Peyer's patch (tissue), 4 donors: ENCODE data around the gene TES. TPM values are rescaled to one million over a fixed set of nuclear protein-coding genes. Genes with fewer than 3 reads are reported as not detected.

ENCODE experiments used
- DNase-seq, 3 donors: peaks; one replicate each; pipeline ENCODE4 v3.0.0-alpha.2; 2017 to 2019
- H3K27ac ChIP-seq, 4 donors: fragments of 200-600 bp; sonication (generic); one replicate each; pipeline ENCODE4 v1.5.1; 2016 to 2019
- H3K27me3 ChIP-seq, 2 donors: fragments of 200-600 bp; sonication (generic); one replicate each; pipeline ENCODE4 v1.5.1; 2019
- H3K36me3 ChIP-seq, 3 donors: fragments of 200-600 bp; sonication (generic); one replicate each; pipeline ENCODE4 v1.5.1; 2016 to 2019
- H3K4me1 ChIP-seq, 4 donors: fragments of 200-600 bp; sonication (generic); one replicate each; pipeline ENCODE4 v1.5.1; 2016 to 2019
- H3K4me3 ChIP-seq, 4 donors: fragments of 200-600 bp; sonication (generic); 1 replicate in 3 of 4; 2 replicates in 1 of 4; pipeline ENCODE4 v1.5.1; 2016 to 2019; ENCODE audit warnings: mild to moderate bottlenecking in 1 of 4
- H3K9me3 ChIP-seq, 4 donors: fragments of 200-600 bp; sonication (generic); one replicate each; pipeline ENCODE4 v1.5.1; 2016 to 2019; ENCODE audit warnings: mild to moderate bottlenecking in 1 of 4
- POLR2A ChIP-seq, 2 donors: fragments of 450-650 bp; IDR thresholded peaks; one replicate each; pipeline ENCODE4 v1.5.1; 2017; ENCODE audit warnings: antibody characterized with exemption in 2 of 2, mild to moderate bottlenecking in 2 of 2, moderate library complexity in 2 of 2
- total RNA-seq, 4 donors: library from RNA; depleted of rRNA; stranded (reverse); fragments of >200 nt; gene quantifications; one replicate each; pipeline ENCODE4 v1.1.0, GENCODE V29; 2016
- TF ChIP-seq, protein P1 (sequence below), 6 experiments: fragments of 450-650 bp in 4 of 6; fragments of 200-600 bp in 2 of 6; sonication (generic) in 1 of 6; IDR thresholded peaks; one replicate each; pipeline ENCODE4 v1.5.1; 2017 to 2019; ENCODE audit warnings: antibody characterized with exemption in 6 of 6, mild to moderate bottlenecking in 3 of 6, moderate library complexity in 1 of 6

Gene TES
- total RNA-seq, 4 donors from 2014 or later = 62.7 to 97.4 (median 69.6) TPM

DNA sequence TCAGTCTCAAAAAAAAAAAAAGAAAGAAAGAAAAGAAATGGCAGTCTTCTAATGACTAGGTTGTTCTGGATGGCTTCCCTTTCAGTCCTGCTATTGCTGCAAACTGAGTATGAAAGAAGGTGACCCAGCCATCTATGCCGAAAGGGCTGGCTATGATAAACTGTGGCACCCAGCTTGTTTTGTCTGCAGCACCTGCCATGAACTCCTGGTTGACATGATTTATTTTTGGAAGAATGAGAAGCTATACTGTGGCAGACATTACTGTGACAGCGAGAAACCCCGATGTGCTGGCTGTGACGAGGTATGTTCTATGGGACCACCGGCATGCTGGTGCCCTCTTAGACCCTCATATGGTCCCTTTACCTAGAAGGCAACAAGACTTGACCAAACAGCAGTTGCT, 41.3 kb downstream of the TES start:
- Histone ChIP-seq H3K36me3 (peaks cover 0 to 50% (median 0%) of the 10 kb centered on the region in 3 donors), H3K27me3 (no peaks in the 10 kb centered on the region), H3K9me3 (no peaks in the 10 kb centered on the region), H3K4me1 (no peaks in the 10 kb centered on the region), H3K27ac (no peak overlapping the region), H3K4me3 (no peak overlapping the region)
- DNase-seq = no peak
- no peak for TF ChIP-seq POLR2A (IDR thresholded peaks at IDR 0.05)
- TF ChIP-seq, protein P1, sequence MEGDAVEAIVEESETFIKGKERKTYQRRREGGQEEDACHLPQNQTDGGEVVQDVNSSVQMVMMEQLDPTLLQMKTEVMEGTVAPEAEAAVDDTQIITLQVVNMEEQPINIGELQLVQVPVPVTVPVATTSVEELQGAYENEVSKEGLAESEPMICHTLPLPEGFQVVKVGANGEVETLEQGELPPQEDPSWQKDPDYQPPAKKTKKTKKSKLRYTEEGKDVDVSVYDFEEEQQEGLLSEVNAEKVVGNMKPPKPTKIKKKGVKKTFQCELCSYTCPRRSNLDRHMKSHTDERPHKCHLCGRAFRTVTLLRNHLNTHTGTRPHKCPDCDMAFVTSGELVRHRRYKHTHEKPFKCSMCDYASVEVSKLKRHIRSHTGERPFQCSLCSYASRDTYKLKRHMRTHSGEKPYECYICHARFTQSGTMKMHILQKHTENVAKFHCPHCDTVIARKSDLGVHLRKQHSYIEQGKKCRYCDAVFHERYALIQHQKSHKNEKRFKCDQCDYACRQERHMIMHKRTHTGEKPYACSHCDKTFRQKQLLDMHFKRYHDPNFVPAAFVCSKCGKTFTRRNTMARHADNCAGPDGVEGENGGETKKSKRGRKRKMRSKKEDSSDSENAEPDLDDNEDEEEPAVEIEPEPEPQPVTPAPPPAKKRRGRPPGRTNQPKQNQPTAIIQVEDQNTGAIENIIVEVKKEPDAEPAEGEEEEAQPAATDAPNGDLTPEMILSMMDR (IDR thresholded peaks at IDR 0.05) = no peak

DNA sequence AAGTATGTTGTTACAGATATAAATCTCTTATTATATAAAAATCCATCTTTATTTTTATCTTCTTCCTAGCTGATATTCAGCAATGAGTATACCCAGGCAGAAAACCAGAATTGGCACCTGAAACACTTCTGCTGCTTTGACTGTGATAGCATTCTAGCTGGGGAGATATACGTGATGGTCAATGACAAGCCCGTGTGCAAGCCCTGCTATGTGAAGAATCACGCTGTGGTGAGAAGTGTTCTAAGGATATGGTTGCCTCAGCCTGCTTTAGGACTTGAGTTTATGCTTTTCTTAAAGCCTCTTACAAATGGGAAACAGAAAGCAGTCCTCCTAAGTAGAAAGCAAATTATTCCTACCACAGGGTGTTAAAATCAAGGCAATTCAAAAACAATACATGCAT, 41.9 kb downstream of the TES start:
- Histone ChIP-seq H3K9me3 (no peaks in the 10 kb centered on the region), H3K27ac (no peak overlapping the region), H3K36me3 (peaks cover 0 to 54% (median 0%) of the 10 kb centered on the region in 3 donors), H3K4me1 (no peaks in the 10 kb centered on the region), H3K4me3 (no peak overlapping the region), H3K27me3 (no peaks in the 10 kb centered on the region)
- TF ChIP-seq POLR2A (IDR thresholded peaks at IDR 0.05) = no peak
- TF ChIP-seq, protein P1 (IDR thresholded peaks at IDR 0.05) = no peak
- no peak for DNase-seq

DNA sequence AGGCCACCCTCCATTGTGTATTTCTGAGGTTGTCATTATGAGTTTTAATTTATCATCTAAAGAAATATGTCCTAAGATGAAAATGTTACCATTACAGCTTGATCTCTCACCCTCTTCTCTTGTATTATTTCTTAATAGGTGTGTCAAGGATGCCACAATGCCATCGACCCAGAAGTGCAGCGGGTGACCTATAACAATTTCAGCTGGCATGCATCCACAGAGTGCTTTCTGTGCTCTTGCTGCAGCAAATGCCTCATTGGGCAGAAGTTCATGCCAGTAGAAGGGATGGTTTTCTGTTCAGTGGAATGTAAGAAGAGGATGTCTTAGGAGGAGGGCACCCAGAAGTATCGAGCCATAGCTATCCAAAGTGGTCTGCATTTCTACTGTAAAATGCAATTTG, 46.8 kb downstream of the TES start:
- H3K36me3 ChIP-seq = peaks cover 0 to 27% (median 0%) of the 10 kb centered on the region in 3 donors
- TF ChIP-seq POLR2A (IDR thresholded peaks at IDR 0.05) = no peak
- TF ChIP-seq, protein P1 (IDR thresholded peaks at IDR 0.05) = no peak
- DNase-seq = no peak
- H3K4me1 ChIP-seq = no peaks in the 10 kb centered on the region
- H3K27ac ChIP-seq = no peak overlapping the region
- no peak overlapping the region for H3K4me3 ChIP-seq
- H3K27me3 ChIP-seq = no peaks in the 10 kb centered on the region
- H3K9me3 ChIP-seq = no peaks in the 10 kb centered on the region

DNA sequence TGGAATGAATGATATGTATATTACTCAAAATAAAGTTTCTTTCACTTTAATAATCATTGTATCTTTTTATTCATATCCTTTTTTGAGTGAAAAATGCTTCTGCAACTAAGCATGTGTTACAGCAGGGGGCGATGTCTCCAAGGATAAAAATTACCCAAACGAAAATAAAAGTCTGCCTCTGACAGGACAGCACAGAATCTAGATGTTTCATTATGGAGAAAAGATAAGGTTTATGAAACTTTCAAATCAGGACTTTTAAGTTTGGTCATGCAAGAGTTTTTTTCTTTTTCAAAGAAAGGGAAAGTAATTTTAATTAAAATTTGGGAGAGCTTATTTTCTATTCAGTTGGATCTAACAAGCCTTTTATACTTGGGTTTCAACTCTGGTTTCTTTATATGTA, 48.4 kb downstream of the TES start:
- H3K27ac ChIP-seq = no peak overlapping the region

DNA sequence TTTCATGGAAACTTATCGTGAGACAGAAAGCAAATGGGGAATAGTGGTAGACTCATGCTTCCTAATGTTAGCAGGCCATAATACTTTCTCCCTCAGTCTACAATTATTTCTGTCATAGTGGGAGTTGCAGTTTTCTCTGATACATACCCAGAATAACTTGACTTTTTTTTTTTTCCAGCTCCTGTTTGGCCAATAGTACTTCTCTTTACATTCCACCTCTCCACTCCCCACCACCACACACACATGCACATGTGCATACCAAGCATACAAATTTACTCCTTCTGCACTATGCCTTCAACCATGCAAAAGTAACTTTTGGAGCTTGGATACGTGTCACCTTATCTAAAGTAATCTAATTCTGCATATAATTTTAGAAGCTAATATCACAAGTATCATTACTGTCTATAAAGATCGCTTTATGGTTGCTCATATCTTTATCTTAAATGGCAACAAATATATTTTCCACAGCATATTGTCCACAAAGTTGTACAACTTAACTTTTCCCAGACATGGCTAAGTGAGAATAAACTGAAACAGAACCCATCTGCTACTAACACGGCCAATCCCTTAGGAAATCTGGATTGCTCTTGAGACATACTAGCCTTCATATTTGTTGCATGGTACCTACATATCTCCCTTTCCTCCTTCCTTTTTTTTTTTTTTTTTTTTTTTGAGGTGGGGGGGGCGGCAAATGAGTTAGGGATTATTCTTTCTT, 49.0 kb downstream of the TES start:
- Histone ChIP-seq H3K27me3 (no peaks in the 10 kb centered on the region), H3K36me3 (peaks cover 0 to 11% (median 0%) of the 10 kb centered on the region in 3 donors), H3K4me1 (no peaks in the 10 kb centered on the region), H3K4me3 (no peak overlapping the region), H3K27ac (no peak overlapping the region), H3K9me3 (no peaks in the 10 kb centered on the region)
- DNase-seq = no peak
- TF ChIP-seq, protein P1 (IDR thresholded peaks at IDR 0.05) = no peak
- TF ChIP-seq POLR2A (IDR thresholded peaks at IDR 0.05) = no peak

More for the DNA sequence above, 48.4 kb downstream of the TES start:
- Histone ChIP-seq H3K4me1 (no peaks in the 10 kb centered on the region), H3K9me3 (no peaks in the 10 kb centered on the region), H3K36me3 (peaks cover 0 to 11% (median 0%) of the 10 kb centered on the region in 3 donors), H3K27me3 (no peaks in the 10 kb centered on the region), H3K4me3 (no peak overlapping the region)
- peak in 1 of 3 donors; percentile 50 for DNase-seq
- TF ChIP-seq, protein P1 (IDR thresholded peaks at IDR 0.05) = peak in 5 of 6 experiments; percentile 69 to 94 (median 90)
- no peak for TF ChIP-seq POLR2A (IDR thresholded peaks at IDR 0.05)
